HG03378 (cell line): ENCODE results near the gene CUX1.
"Not testable (repeated sequence)": the region's sequence is repeated elsewhere in the genome, so short reads cannot be mapped to it uniquely, and the experiment has no call there.

Experiments
- ATAC-seq: cut with Tn5 transposase; IDR thresholded peaks from one replicate; pipeline ENCODE4 v1.9.1; 2021; ENCODE audit warnings: mild to moderate bottlenecking, moderate library complexity; ENCODE audit not compliant: unreplicated experiment

Gene CUX1

DNA sequence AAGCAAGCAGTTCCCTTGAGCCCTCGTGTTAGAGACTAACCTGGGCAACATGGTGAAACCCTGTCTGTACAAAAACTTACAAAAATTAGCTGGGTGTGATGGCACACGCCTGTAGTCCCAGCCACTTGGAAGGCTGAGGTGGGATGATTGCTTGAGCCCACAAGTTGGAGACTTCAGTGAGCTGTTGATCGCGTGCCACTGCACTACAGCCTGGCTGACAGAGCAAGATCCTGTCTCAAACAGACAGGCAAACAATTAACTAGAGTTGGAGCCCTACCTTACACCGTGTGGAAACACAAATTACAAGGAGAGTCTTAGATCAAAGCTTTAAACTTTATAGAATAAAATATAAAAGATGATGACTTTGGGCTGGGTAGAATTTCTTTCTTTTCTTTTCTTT, 219.5 kb downstream of the CUX1 start:
- ATAC-seq, result no peak

- ATAC-seq, result no peak
These were observed 222.3 kb downstream of the CUX1 start for GRCh38 chr7:102039706-102040105.

GRCh38 chr7:102040569-102040968, 223.1 kb downstream of the CUX1 start:
- no peak for ATAC-seq

DNA sequence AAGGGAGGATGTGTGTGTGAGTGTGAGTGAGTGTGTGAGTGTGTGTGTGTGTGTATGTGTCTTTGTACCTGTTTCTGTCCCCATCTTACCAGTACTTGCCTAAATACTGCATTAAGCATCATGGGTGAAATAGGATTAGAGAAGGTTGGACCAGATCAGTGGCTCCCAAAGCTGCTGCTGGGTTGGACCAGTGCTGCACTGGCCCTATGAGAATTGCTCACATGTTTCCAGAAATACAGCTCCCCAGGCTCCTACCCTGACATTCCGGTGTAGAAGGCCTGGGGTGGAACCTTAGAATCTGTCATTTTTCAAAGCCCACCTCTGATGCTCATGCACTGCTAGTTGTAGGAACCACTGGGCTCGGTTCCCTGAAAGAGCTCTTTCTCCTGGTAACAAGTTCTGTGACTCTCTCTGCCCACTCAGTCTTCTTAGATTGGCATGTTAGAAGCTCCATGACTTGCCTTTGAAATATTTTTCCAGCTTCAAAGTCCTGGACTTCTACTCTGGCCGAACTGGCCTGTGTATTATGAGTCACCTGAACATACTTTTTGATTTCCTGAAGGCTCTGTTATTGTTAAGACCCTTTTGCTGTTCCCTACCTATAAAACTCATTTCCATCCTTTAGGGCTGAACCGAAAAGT, 224.7 kb downstream of the CUX1 start:
- no peak for ATAC-seq

- ATAC-seq, result not testable (repeated sequence)
These were observed 225.4 kb downstream of the CUX1 start for GRCh38 chr7:102042796-102043195.

- ATAC-seq, result no peak
These were observed 227.2 kb downstream of the CUX1 start for GRCh38 chr7:102044641-102044983.

GRCh38 chr7:102044984-102045673, 227.7 kb downstream of the CUX1 start:
- no peak for ATAC-seq

DNA sequence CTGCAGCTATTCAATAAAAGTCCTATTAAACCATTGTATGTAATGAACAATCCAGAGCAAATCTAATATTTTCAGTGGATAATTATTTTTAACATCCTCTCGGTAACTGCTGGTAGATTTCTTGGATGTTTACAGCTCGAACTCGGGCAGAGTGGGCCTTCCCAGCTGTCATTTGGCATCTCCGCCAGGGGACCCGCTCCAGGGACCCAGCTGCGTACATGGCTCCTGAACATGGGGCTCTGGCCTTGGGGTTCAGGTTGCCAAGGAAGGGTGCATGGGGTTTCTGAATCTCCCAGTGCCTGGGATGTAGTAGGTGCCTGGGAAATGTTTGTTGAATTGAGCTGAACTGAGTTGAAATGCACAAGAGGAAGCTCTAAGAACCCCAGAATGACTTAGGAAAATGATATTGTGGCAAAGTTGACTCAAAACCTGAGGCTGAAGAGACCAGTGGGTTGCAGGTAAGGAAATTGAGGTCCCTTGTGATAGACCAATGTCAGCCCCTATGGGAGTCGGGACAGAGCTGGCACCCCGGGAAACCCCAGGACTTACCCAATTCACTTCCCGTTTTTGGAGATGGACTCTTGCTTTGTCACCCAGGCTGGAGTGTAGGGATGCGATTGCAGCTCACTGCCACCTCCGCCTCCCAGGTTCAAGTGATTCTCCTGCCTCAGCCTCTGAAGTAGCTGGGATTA, 228.4 kb downstream of the CUX1 start:
- no peak for ATAC-seq

GRCh38 chr7:102046373-102047117, 229.1 kb downstream of the CUX1 start:
- ATAC-seq, result no peak

DNA sequence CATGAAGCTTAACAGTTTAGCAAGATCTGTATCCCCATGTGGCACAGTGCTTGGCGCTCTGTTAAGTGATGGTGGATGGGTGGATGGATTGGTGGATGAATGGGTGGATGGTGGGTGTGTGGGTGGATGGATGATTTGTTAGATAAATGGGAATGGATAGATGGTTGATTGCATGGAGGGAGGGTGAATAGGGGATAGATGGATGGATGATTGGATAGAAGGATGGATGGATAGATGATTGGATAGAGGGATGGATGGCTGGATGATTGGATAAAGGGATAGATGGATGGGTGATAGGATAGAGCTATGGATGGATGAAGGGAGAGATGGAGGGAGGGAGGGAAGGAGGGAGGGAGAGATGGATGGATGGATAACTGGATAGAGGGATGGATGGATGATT, 229.7 kb downstream of the CUX1 start:
- no peak for ATAC-seq

- no peak for ATAC-seq
These were observed 232.3 kb downstream of the CUX1 start for GRCh38 chr7:102049765-102050164.

GRCh38 chr7:102050864-102051460, 233.5 kb downstream of the CUX1 start:
- ATAC-seq, result no peak

- ATAC-seq, result not testable (repeated sequence)
These were observed 234.3 kb downstream of the CUX1 start for GRCh38 chr7:102051736-102052135.

GRCh38 chr7:102054158-102054557, 236.7 kb downstream of the CUX1 start:
- no peak for ATAC-seq

DNA sequence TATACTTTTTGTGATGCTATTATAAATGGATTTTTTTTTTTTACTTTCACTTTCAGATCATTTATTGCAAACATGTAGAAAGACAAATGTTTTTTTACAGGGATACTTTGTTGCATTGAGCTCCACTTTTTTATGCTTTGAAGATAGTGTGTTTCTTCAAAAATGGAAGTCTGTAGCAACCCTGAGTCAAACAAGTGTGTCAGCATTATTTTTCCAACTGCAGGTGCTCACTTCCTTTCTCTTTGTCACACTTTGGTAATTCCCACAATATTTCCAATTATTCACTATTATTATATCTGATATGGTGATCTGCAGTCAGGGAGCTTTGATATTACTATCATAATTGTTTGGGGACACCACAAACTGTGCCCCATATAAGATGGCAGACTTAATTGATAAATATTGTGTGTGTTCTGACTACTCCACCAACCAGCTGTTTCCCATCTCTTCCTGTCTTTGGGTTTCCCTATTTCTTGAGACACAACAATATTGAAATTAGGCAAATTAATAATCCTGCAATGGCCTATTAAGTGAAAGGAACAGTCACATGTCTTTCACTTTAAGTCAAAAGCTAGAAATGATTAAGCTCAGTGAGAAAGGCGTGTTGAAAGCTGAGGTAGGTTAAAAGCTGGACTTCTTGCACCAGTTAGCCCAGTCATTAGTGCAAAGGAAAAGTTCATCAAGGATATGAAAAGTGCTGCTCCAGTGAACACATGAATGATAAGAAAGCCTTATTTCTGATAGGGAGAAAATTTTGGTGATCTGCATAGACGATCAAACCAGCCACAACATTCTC, 238.0 kb downstream of the CUX1 start:
- ATAC-seq, result no peak

GRCh38 chr7:102059524-102059923, 242.1 kb downstream of the CUX1 start:
- ATAC-seq, result no peak

DNA sequence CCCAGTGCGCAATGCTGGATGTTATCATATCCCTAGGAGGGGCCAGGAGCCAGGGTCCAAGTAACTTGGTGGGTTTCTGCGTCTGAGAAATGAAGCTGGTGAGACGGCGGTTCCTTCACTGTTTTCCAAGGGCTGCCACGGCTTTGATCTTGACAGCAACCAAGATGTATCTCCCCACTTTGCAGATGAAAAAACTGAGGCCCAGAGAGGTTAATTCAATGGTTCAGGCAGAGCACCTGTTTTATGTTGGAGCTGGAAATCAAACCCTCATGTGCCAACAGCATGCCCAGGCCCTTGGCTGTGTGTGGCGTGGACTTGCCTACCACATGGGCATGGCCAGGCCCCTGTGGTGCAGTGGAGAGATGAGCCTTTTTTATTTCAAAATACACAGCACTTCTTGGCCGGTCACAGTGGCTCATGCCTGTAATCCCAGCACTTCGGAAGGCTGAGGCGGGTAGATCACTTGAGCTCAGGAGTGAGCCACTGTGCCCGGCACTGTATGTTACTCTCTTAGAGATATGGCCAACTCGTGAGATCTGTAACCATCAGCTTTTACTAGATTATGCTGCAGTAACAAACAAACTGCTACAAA, 244.0 kb downstream of the CUX1 start:
- no peak for ATAC-seq

GRCh38 chr7:102061981-102062390, 244.6 kb downstream of the CUX1 start:
- peak; percentile 78 for ATAC-seq

- ATAC-seq, result no peak
These were observed 246.3 kb downstream of the CUX1 start for GRCh38 chr7:102063690-102064180.
